HG03469 (cell line): ENCODE measurements around the gene WIZ.
"Not testable (repeated sequence)": the region's sequence is repeated elsewhere in the genome, so short reads cannot be mapped to it uniquely, and the experiment has no call there.

Experiments
- ATAC-seq: cut with Tn5 transposase; IDR thresholded peaks from one replicate; pipeline ENCODE4 v1.9.1; 2021; ENCODE audit warnings: mild to moderate bottlenecking, moderate library complexity, moderate number of reproducible peaks; ENCODE audit not compliant: unreplicated experiment

The WIZ gene, protein sequence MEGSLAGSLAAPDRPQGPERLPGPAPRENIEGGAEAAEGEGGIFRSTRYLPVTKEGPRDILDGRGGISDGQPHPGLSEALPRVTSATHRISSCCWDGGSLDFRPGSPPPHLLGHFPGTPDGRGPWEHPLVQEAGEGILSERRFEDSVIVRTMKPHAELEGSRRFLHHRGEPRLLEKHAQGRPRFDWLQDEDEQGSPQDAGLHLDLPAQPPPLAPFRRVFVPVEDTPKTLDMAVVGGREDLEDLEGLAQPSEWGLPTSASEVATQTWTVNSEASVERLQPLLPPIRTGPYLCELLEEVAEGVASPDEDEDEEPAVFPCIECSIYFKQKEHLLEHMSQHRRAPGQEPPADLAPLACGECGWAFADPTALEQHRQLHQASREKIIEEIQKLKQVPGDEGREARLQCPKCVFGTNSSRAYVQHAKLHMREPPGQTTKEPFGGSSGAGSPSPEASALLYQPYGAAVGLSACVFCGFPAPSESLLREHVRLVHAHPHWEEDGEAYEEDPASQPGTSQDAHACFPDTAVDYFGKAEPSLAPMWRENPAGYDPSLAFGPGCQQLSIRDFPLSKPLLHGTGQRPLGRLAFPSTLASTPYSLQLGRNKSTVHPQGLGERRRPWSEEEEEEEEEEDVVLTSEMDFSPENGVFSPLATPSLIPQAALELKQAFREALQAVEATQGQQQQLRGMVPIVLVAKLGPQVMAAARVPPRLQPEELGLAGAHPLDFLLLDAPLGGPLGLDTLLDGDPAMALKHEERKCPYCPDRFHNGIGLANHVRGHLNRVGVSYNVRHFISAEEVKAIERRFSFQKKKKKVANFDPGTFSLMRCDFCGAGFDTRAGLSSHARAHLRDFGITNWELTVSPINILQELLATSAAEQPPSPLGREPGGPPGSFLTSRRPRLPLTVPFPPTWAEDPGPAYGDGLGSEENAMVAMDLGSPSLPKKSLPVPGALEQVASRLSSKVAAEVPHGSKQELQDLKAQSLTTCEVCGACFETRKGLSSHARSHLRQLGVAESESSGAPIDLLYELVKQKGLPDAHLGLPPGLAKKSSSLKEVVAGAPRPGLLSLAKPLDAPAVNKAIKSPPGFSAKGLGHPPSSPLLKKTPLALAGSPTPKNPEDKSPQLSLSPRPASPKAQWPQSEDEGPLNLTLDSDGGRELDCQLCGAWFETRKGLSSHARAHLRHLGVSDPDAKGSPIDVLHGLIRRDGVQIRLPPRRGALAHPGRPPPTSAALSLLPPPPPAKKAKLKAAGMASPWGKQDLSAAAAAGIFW (N-terminal part only)

DNA sequence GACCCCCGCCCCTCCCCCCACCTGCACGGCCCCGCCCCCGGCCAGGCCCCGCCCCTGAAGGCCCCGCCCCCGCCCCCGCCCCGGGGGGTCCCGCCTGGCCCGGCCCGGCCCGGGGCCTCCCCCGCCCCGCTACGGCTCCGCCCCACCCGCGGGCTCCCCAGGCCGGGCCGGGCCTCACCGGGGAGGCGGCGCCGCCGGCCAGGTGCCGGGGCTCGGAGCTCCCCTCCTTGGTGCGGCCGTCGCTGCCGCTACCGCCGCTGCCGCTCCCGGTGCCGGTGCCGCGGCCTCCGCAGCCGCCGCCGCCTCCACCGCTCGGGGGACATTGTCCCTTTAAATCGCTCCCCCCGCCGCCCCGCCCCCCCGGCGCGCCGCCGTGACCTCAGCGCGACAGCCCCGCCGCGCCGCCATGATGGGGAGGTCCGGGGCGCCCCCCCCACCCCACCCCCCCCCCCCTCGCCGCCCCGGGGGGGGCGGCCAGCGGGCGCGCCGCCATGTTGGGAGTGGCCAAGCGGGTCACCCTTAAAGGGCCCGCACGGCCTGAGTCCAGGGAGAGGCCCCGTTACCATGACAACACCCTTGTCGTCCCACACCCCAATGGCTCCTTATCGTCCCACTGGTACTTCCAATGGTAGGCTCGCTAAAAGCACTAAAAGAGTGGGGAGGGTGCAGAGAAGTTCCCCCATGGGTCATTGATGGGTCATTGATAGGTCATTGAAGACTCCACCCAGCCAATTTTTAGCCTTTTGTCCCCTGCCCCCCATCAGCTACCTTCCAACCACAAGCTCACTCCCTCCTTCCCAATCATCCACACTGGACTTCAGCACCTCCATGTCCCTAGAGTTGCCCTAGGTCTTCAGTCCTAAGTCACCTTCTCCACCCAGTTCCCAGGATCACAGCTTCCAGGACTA is at the start of gene WIZ:
Gene WIZ (minus strand): TSS at position 337 of the 908 bp plus-strand sequence. CDS start 1,649 bp downstream, outside the sequence.
- ATAC-seq, result no peak

DNA sequence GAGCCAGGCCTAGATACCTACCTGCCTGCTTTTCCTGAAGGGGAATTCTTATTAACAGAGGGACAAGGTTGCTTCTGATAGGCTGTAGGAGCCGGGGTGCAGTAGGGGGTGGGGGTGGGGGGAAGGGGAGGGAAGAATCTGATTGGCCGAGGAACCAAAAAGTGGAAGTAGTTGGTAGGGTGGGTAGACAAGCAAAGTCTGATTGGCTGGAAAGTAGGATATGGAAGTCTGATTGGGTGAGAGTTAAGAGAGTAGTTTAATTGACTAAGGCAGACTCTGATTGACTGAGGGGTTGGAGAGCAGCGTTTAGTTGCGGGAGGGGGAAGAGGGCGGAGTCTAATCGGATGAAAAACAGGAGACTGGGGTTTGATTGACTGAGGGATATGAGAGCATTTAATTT is 49.2 kb upstream of the WIZ start:
- no peak for ATAC-seq

DNA sequence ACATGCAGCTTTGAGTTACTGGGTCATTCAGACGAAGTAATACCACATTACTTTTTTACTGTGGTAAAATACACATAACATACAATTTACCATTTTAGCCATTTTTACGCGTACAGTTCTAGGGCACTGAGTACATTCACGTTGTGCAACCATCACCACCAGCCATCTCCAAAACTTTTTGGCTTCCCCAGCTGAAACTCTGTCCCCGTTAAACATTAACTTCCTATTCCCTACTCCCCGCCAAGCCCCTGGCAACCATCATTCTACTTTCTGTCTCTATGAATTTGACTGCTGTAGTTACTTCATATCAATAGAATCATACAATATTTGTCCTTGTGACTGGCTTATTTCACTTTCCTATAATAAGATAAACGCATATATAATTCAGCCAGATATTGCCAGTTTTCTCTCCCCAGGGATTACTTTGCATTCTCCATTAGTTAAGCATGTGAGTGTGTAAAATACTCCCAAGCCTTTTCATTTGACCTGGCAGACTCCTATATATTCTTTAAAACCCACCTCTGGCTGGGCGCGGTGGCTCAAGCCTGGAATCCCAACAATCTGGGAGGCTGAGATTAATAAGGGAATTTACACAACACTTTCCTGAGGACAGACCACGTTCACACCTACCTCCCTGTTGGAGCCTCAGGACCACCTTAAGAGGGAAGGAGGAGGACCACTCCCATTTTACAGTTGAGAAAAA is 48.6 kb upstream of the WIZ start:
- no peak for ATAC-seq

DNA sequence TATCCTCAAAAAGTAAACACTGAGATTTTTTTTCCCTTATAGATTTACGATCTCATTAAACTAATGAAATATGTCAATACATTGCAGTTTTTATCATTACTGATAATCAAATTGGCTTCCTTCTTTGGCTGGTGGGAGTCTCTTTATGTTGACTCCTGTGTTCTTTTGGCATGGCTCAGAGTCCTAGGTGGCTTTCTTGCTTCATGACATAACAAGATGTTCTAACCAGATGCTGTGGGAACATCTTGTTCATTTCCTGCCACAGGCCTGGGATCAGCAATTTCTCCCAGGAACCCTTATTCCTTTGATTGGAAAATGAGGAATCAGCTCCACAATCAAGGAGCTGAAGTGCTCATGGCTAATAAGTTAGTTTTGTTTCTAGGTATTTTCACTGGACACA is 45.4 kb upstream of the WIZ start:
- no peak for ATAC-seq

DNA sequence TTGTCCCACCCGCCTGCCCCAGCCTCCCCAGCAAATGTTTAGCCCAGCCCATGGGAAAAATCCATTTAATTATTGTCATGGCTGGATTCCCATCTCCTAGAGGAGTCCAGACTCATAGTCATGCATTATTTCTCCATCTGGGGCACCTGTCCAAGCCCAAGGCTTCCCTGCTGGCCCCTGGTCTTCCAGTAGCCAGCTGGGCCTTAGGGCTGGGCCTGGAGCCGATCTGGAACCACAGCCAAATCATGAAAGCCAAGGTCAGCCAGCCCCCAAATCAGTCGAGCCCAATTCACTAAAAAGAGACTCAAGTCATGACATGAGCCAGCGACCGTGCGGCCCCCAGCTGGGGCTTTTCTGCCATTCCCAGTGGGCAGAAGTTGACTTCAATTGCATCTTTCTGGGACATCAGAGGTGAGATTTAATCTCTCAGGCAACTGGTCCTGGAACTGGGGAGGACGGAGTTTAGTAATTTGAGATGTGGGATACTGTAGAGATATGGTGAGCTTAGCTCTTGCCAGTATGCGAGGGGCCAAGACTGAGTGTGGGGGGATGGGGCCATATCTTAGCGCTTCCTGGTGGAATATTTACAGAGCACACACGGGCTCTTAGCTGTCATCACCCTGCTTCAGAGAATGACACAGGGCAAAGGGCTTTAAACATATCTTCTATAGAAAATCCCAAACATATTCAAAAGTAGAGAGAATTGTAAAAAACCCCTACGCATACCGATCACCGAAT is 38.9 kb upstream of the WIZ start:
- ATAC-seq, result no peak

DNA sequence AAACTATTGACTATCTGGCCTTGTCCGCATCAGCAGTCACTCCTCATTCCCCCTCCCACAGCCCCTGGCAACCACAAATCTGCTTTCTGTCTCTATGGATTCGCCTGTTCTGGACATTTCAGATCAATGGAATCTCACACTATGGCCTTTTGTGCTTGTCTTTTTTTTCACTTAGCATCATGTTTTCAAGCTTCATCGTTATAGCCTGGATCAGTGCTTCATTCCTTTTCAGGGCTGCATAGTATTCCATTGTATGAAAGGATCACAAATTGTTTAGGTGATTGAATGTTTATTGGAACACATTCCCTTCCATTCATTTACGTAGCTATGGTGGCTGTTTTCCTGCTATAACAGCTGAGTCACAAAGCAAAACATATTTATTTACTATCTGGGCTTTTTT is 37.3 kb upstream of the WIZ start:
- ATAC-seq, result no peak

DNA sequence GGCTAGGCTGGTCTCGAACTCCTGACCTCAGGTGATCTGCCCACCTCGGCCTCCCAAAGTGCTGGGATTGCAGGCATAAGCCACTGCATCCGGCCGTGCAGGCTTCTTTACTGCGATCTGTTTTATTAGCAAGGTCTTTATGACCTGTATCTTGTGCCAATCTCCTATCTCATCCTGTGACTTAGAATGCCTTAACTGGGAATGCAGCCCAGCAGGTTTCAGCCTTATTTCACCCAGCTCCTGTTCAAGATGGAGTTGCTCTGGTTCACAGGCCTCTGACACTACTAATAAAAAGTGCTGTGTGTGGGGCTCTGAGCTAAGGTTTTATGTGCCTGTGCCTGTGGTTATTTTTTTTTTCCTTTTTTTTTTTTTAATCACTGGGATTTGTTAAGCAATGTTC is 36.0 kb upstream of the WIZ start:
- ATAC-seq, result not testable (repeated sequence)

DNA sequence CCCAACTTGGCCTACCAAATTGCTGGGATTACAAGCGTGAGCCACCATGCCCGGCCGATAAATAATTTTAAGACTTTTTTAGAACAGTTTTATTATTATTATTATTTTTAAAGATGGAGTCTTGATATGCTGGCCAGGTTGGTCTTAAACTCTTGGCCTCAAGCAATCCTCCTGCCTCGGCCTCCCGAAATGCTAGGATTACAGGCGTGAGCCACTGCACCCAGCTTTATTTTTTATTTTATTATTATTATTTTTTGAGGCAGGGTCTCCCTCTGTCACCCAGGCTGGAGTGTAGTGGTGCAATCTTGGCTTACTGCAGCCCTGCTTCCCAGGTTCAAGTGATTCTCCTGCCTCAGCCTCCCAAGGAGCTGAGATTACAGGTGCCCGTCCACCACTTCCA is 31.2 kb upstream of the WIZ start:
- ATAC-seq, result not testable (repeated sequence)

DNA sequence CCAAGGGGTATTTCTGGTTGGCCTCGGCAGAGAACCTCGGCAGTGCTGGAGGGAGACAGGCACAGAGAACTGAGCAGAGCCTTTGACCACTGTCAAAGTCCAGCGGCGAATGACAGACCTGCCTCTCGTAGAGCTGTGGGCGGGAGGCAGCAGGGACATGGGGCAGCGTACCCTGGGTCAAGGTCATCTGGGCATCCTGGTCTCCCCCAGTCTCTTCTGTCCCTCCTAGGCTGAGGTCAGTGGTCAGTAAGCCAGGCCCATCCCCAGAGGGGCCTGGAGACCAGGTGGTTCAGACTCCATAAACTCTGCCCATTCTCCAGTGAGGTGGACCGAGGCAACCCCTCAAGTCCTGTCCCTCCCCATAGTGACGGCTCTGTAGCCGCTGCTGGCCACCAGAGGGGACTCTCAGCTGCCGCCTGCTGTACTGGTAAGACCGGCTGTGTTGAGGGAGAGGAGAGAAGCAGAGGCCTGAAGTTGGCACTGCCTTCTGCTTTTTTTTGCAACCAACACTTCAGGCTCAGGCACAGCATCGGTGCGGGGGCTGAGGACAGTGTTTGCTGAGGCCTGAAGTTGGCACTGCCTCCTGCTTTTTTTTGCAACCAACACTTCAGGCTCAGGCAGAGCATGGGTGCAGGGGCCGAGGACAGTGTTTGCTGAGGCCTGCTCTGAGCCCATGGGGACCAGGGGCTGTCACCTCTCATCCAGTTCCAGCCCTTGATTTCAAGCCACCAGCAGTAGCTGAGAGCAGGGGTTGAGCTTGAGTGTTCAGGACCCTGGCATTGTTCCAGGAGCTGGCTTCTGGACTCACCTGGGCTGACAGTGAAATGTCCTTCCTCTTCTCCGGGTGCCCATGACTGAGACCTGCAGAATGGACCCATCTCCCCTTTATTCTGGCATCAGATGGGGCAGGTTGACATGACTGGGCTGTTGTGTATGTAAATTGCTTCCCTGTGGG is 29.9 kb upstream of the WIZ start, which contains the start of gene PGLYRP2:
Gene PGLYRP2 (minus strand): TSS at position 111 of the 955 bp plus-strand sequence. CDS start 130 bp downstream, outside the sequence.
- no peak for ATAC-seq

DNA sequence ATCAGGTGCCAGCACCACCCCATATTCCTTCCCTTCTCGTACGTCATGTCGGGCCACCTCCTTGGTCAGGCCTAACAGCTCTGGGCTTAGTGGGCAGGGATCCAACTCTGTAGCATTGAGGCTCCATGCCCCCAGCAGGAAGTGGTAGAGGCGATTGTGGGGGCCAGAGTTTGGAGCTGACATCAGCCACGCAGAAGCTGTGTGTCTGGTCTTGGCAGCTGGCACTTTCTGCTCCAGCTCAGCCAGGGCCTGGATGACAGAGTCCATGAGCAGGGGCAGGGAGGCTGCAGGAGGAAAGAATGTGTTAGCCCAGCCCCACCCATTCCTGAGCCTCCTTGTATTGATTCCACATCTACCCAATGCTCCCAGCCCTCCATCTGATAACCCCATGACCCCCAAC is 26.6 kb upstream of the WIZ start:
- ATAC-seq, result no peak

DNA sequence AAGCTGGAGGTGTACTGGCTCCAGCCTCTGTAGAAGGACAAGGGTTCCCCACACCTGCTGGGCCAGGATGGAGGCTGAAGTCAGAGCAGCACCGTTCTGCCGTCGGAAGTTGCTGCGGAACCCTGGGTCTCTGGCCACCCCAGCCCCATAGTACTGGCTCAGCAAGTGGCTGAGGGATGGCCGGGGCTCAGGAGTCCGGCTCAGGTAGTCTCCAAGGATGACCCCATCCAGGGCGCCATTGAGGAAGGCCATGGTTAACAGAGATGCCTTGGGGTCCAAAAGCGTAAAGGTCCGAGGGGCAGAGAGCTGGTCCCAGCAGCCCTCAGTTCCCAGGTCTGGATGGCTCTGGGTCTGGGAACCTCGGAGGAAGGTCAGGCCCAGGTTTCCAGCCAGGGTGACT is 25.9 kb upstream of the WIZ start:
- ATAC-seq, result no peak

DNA sequence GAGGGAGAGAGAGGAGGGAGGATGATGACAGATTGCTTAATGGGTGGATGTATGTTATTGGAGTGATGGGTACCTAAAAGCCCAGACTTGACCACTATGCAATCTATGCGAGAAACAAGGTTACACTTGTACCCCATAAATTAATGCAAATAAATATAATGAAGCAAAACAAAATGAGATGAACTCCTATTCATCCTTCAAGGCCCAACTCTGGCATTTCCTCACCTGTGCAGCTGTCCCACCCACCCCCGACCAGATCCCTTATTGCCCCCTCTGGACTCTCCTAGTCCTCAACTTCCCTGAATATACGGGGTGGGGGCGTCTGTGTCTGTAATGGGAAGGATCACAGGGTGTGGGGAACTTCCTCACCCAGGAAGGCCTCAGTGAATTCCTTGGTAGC is 25.4 kb upstream of the WIZ start:
- no peak for ATAC-seq

DNA sequence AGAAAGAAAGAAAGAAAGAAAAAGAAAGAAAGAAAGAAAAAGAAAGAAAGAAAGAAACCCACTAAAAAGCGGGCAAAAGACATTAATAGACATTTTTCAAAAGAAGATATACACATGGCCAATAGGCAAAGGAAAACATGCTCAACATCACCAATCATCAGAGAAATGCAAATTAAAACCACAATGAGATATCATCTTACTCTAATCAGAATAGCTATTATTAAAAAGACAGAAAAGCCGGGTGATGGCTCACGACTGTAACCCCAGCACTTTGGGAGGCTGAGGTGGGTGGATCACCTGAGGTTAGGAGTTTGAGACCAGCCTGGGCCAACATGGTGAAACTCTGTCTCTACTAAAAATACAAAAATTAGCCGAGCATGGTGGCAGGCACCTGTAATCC is 24.1 kb upstream of the WIZ start:
- not testable (repeated sequence) for ATAC-seq

DNA sequence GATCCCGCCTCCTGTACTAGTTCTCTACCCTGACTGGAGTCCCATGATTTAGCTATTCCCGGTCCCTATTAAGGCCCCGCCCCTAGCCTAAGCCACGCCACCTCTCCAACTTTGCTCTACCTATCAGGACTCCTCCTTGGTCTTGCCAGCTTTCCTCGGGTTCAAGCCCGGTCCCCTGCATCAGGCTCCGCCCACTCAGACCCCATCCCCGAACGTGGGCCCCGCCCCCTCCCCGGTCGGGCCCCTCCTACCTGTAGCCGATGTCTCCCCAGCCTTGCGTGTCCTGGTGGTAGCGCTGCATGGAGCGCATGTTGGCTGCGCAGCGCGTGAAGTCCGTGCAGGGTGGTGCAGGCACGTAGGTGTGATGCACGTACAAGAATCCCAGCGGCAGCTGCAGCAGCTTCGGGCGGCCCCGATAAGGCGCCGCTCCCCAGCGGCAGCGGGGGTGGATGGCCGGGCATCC is 21.9 kb upstream of the WIZ start:
- no peak for ATAC-seq

DNA sequence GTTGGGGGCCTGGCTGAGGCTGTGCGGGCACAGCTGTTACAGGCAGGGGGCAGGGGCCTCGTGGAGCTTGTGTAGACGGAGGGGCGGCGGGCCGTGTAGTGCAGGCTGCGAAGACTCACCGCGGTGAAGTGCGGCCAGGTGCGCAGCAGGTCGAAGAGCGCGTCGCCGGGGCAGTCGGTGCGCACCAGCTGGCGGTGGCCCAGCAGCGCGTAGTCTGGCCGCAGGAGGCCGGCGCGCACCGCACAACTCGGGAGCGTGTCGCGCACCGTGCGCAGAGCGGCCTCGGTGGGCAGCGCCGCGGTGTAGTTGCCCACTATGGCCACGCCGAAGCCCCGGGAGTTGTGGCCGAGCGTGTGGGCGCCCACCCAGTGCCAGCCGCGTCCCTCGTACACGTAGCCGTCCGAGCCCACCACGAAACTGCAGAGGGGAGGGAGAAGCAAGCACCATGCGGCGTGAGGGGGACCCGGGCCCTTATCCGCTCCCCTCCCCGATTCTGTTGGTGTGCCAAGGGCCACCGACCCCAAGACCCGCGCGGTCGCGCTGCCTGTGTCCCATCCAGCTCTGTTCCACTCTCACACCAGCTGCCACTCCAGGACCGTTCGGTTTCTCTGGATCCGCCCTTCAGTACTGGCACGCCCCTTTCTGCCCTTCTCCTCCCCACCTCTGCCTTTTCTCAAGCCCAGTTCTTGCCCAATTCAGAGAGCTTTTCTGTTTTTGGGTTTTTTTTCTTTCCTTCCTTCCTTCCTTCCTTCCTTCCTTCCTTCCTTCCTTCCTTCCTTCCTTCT is 19.9 kb upstream of the WIZ start:
- ATAC-seq, result no peak

DNA sequence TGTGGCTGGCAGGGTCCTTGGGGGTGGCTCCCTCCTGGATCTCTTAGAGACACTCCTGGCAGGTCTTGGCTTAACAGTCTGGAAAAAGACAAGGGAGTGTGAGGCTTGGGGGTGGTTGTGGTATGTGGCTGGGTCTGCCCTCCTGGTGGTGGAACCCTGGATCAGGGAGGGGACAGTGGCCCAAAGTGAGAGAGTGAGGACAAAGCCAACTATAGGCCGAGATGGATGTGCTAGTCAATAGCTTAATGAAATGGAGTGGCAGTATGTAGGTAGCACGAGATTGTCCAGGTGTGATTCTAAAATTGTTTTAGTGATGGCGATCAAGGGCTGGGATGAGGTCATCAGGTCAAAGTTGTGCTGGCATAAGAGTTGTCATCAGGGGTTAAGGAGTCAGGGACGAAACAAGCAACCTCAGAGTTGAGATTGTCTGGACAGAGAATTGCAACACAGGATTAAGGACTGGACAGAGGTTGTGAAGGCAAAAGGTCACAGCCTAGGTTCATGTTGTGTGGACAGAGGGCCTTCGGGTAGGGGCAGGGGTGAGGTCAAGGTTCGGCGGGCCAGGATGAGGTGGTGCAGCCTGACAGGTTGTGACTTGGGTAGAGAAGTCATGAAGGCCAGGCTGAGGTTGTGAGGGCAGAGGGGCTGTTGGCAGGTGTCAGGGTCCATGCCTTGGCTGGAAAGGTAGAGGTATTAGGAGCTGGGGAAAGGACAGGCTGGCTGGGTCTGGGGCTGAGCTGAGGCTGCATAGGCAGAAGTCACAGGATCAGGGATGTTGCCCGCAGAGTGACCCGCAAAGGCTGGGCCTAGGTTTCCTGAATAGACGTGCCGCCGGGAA is 19.1 kb upstream of the WIZ start:
- no peak for ATAC-seq
